PC-9 (cell line): ENCODE data around the gene AGXT. TPM values are rescaled to one million over a fixed set of nuclear protein-coding genes. Genes with fewer than 3 reads are reported as not detected.

Source experiments
- BruUV-seq: library from RNA; stranded (reverse); fragments of 400-500 nt; replicated peaks from 2 replicates; lab custom pipeline; 2021; lab: Mats Ljungman, UMichigan
- CTCF ChIA-PET: fragments of 300-600 bp; sonication (Branson Sonifier 250); formaldehyde crosslinking; loops from one replicate; lab custom pipeline; 2022; ENCODE audit warnings: antibody characterized with exemption; lab: Charles Lee
- POLR2A ChIA-PET: fragments of 300-600 bp; sonication (Branson Sonifier 250); formaldehyde crosslinking; loops from one replicate; lab custom pipeline; 2022; ENCODE audit warnings: antibody characterized with exemption; ENCODE audit not compliant: unreplicated experiment; lab: Charles Lee
- DNase-seq, 2 experiments: peaks; one replicate each; pipeline versions ENCODE4 v3.0.0 to v3.0.0-alpha.2; 2015 to 2022; ENCODE audit warnings: mixed read lengths in 1 of 2
- H2AFZ ChIP-seq: fragments of 200-600 bp; sonication (generic); 2 replicates; pipeline ENCODE4 v1.8.1; 2017; ENCODE audit warnings: antibody characterized with exemption
- H3F3A ChIP-seq: fragments of 200-600 bp; sonication (generic); 2 replicates; pipeline ENCODE4 v1.8.1; 2017; ENCODE audit warnings: antibody characterized with exemption, mild to moderate bottlenecking, low read depth; ENCODE audit not compliant: insufficient read depth
- H3K27ac ChIP-seq: fragments of 200-600 bp; sonication (generic); 2 replicates; pipeline ENCODE4 v1.6.1; 2016; ENCODE audit warnings: mixed run types
- H3K27me3 ChIP-seq: fragments of 200-600 bp; sonication (generic); 2 replicates; pipeline ENCODE4 v1.6.1; 2016; ENCODE audit warnings: low read depth, mixed run types; ENCODE audit not compliant: insufficient read depth
- H3K36me3 ChIP-seq: fragments of 200-600 bp; sonication (generic); 2 replicates; pipeline ENCODE4 v1.6.1; 2016; ENCODE audit warnings: low read depth, mixed run types
- H3K4me1 ChIP-seq: fragments of 200-600 bp; sonication (generic); replicated peaks from 2 replicates; pipeline ENCODE4 v1.6.1; 2016; ENCODE audit warnings: mixed run types; ENCODE audit not compliant: insufficient read depth
- H3K4me2 ChIP-seq: fragments of 200-600 bp; sonication (generic); 2 replicates; pipeline ENCODE4 v1.6.1; 2017; ENCODE audit warnings: mixed run types
- H3K4me3 ChIP-seq: fragments of 200-600 bp; sonication (generic); 2 replicates; pipeline ENCODE4 v1.6.1; 2016; ENCODE audit warnings: mixed run types
- H3K79me2 ChIP-seq: fragments of 200-600 bp; sonication (generic); 2 replicates; pipeline ENCODE4 v1.6.1; 2017; ENCODE audit warnings: low read depth, mixed run types
- H3K9me2 ChIP-seq: fragments of 200-600 bp; sonication (generic); 2 replicates; pipeline ENCODE4 v1.8.1; 2017; ENCODE audit warnings: mild to moderate bottlenecking; ENCODE audit not compliant: insufficient read depth
- H3K9me3 ChIP-seq: fragments of 200-600 bp; sonication (generic); 2 replicates; pipeline ENCODE4 v1.8.1; 2016; ENCODE audit warnings: low read depth; ENCODE audit not compliant: insufficient read depth
- H4K20me1 ChIP-seq: fragments of 200-600 bp; sonication (generic); 2 replicates; pipeline ENCODE4 v1.8.1; 2017; ENCODE audit not compliant: insufficient read depth
- EZH2 ChIP-seq: fragments of 200-600 bp; sonication (generic); IDR thresholded peaks from 2 replicates; pipeline ENCODE4 v1.8.0; 2017; ENCODE audit warnings: antibody characterized with exemption, low read depth
- intact Hi-C: fragments of 100-400 bp; cut with micrococcal nuclease; formaldehyde crosslinking; loops from one replicate; pipeline ENCODE4 v1.10.0; 2022; ENCODE audit not compliant: unreplicated experiment
- total RNA-seq: library from RNA; stranded (reverse); gene quantifications from 2 replicates; pipeline ENCODE4 v1.2.3, GENCODE V29; 2021
- TF ChIP-seq, protein P1 (sequence below): fragments of 200-600 bp; sonication (generic); conservative IDR thresholded peaks from 2 replicates; pipeline ENCODE4 v1.6.1; 2017; ENCODE audit warnings: mixed run types, antibody characterized with exemption, mild to moderate bottlenecking, moderate library complexity

Gene AGXT
- total RNA-seq, 1 experiment from 2014 or later, result not detected

DNA sequence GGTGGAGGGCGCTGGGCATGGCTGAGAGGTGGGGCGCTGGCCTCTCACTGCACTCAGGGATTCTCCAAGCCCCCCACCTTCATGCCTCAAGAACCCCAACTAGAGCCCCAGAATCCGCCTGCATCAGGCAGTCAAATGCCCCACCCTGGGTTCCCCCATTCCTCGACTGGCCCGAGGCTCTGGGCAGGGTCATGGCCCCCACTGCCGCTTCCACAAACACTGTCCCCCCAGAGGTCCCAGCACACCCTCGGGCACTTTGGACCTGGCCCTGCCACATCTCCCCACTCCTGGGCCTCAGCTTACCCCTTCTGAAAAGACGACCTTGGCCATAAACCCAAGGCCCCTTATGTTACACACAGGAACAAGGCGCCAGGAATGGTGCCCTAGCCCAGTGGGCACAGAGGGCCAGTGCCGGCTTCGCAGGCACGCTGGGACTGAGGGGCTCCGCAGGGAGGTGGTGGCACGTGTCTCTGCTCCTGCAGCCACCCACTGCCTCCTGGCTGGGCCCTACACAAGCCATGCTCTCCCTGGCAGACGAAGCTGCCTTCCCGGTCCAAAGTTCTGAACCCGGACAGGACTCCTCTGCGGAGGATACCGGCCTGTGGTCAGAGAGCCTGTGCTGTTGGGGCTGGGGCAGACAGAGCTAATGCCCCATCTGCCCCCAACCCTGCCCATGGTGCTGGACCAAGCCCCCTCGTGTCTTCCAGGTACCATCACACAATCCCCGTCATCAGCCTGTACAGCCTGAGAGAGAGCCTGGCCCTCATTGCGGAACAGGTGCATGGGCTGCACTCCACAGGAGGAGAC lies 6.8 kb downstream of the AGXT start:
- H3K27me3 ChIP-seq, result no peaks in the 10 kb centered on the region
- H3K4me1 ChIP-seq, result no peaks in the 10 kb centered on the region
- TF ChIP-seq, protein P1, sequence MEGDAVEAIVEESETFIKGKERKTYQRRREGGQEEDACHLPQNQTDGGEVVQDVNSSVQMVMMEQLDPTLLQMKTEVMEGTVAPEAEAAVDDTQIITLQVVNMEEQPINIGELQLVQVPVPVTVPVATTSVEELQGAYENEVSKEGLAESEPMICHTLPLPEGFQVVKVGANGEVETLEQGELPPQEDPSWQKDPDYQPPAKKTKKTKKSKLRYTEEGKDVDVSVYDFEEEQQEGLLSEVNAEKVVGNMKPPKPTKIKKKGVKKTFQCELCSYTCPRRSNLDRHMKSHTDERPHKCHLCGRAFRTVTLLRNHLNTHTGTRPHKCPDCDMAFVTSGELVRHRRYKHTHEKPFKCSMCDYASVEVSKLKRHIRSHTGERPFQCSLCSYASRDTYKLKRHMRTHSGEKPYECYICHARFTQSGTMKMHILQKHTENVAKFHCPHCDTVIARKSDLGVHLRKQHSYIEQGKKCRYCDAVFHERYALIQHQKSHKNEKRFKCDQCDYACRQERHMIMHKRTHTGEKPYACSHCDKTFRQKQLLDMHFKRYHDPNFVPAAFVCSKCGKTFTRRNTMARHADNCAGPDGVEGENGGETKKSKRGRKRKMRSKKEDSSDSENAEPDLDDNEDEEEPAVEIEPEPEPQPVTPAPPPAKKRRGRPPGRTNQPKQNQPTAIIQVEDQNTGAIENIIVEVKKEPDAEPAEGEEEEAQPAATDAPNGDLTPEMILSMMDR, result no peak
- no peak for TF ChIP-seq EZH2

DNA sequence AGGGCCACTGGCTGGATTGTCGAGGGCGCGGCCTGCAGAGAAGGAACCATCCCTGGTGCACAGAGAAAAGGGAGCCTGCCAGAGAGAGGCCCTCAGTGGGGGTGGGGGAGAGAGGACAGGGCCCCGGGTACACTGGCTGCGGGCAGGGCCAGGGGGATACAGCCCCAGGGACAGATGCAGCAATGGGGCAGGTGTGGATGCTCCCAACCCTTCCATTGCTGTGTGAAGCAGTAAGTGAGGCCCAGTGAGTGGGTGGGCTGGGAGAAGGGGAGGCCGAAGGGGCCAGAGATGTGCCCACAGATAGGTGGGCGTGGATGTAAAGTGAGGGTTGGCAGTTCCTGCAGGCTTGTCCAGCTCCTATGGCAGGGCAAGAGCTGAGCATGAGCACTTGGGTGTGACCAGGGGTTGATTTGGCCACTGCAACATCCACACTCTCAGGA lies 7.4 kb downstream of the AGXT start:
- no peaks in the 10 kb centered on the region for H4K20me1 ChIP-seq
- no peaks in the 10 kb centered on the region for H3K9me2 ChIP-seq
- no peaks in the 10 kb centered on the region for H3K79me2 ChIP-seq
- intact Hi-C loops, result no loop called here
- no peak overlapping the region for H3K4me3 ChIP-seq
- no peaks in the 10 kb centered on the region for H3K27me3 ChIP-seq
- no peaks in the 10 kb centered on the region for H3F3A ChIP-seq
- H3K36me3 ChIP-seq, result no peaks in the 10 kb centered on the region
- TF ChIP-seq, protein P1, result no peak
- TF ChIP-seq EZH2, result no peak
- H3K27ac ChIP-seq, result no peak overlapping the region
- BruUV-seq, result no TSS peak
- H3K9me3 ChIP-seq, result no peaks in the 10 kb centered on the region
- H3K4me2 ChIP-seq, result no peak overlapping the region
- no peak for DNase-seq
- H2AFZ ChIP-seq, result no peak overlapping the region
- POLR2A ChIA-PET, result no interaction called here
- H3K4me1 ChIP-seq, result no peaks in the 10 kb centered on the region
- CTCF ChIA-PET, result no interaction called here

More for the DNA sequence above, 6.8 kb downstream of the AGXT start:
- Histone ChIP-seq H3K79me2 (no peaks in the 10 kb centered on the region), H3K27ac (no peak overlapping the region), H3K36me3 (no peaks in the 10 kb centered on the region), H3K9me3 (no peaks in the 10 kb centered on the region), H3K4me3 (no peak overlapping the region), H3K9me2 (no peaks in the 10 kb centered on the region), H2AFZ (no peak overlapping the region), H4K20me1 (no peaks in the 10 kb centered on the region), H3K4me2 (no peak overlapping the region), H3F3A (no peaks in the 10 kb centered on the region)
- CTCF ChIA-PET, result no interaction called here
- no peak for DNase-seq
- intact Hi-C loops, result no loop called here
- no TSS peak for BruUV-seq
- POLR2A ChIA-PET, result no interaction called here

DNA sequence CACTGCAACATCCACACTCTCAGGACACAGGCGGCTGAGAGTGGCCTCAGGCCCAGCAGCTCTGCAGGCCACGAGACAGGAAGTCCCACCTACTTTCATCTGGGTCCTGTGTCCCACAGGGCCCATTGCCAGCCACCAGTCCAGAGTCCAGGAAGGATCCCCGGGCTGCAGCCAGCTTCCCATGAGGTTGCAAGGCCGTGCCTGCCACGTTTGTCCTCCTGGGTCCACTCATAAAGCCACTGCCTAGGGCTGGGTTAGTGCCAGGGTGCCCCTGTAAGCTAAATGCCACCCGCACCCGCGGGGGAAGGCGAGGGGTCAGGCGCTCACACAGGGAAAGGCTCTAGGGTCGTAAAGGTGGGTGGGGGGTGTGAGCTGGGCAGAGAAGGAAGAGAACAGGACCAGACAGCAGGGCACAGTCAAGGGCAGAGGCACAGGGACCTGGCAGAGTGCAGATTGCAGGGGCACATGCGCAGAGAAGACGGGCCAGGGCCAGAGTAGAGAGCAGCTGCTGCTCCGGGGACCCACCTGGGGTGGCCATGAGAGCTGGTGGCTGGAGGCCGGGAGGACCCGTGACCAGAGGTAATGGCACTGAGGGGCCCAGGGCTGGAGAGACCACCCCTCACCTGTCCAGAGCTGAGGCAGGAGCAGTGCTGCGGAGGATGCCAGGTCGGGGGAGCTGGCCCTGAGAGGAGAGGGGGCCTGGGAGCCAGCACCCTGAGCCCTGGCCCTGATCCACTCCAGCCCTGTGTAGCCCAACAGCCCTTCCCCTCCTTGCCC lies 8.0 kb downstream of the AGXT start:
- H3K79me2 ChIP-seq, result no peaks in the 10 kb centered on the region
- H3K27ac ChIP-seq, result no peak overlapping the region
- H3K4me3 ChIP-seq, result no peak overlapping the region
- H3K4me1 ChIP-seq, result no peaks in the 10 kb centered on the region
- no peak for TF ChIP-seq EZH2
- intact Hi-C loops, result no loop called here
- no peaks in the 10 kb centered on the region for H3K9me3 ChIP-seq
- POLR2A ChIA-PET, result no interaction called here
- DNase-seq, result no peak
- no TSS peak for BruUV-seq
- no peaks in the 10 kb centered on the region for H3K36me3 ChIP-seq
- CTCF ChIA-PET, result no interaction called here
- no peak overlapping the region for H3K4me2 ChIP-seq
- H3K27me3 ChIP-seq, result no peaks in the 10 kb centered on the region
- no peaks in the 10 kb centered on the region for H4K20me1 ChIP-seq
- H3K9me2 ChIP-seq, result no peaks in the 10 kb centered on the region
- no peak overlapping the region for H2AFZ ChIP-seq
- H3F3A ChIP-seq, result no peaks in the 10 kb centered on the region
